Epithelial cell of esophagus (primary cell): ENCODE data around the gene ABCD3.
"Not testable (repeated sequence)": the region's sequence is repeated elsewhere in the genome, so short reads cannot be mapped to it uniquely, and the experiment has no call there.

ENCODE experiments used
- DNase-seq: peaks from one replicate; pipeline ENCODE4 v3.0.0; 2010; ENCODE audit warnings: low read depth
- H3K4me3 ChIP-seq: 2 replicates; pipeline ENCODE4 v1.5.1; 2011; ENCODE audit warnings: mild to moderate bottlenecking, low read length, control low read depth
- TF ChIP-seq, protein P1 (sequence below): IDR thresholded peaks from 2 replicates; pipeline ENCODE4 v1.5.1; 2011; ENCODE audit warnings: low read depth, mild to moderate bottlenecking, low read length, control low read depth, inconsistent platforms; ENCODE audit not compliant: insufficient read depth; ENCODE audit errors: missing control alignments

The ABCD3 gene

DNA sequence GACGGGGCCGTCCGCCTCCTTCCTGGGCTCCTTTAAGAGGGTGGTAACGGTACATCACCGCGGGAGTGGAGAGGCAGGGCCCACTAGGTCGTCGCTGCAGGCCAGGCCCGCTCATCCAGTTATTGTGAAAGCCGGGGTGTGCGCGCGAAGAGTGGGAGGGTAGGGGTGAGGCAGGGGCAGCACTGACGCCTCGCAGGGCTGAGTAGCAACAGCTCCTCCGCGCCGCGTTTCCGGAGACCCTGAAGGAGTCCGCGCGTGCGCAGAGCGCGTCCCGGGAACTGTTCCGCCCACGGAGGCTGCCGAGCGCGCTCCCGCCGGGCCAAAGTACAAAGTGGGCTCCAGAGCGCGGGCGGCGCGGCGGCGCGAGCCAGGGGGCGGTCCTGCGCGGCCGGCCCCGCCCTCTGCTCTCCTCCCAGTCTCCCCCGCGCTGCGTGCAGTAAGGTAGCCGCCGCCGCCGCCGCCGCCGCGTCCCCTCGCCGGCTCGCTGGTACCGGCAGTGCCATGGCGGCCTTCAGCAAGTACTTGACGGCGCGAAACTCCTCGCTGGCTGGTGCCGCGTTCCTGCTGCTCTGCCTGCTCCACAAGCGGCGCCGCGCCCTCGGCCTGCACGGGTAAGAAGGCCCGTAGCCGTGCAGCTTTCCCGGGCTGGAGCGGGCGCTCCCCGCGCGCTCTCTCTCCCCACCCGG is at the start of gene ABCD3:
ABCD3 (plus strand) TSS at position 412 of the 686 bp plus-strand sequence; CDS start at position 502, 90 bp downstream.
- DNase-seq, result peak; percentile 98
- H3K4me3 ChIP-seq, result peak within 1 kb of the TSS; percentile 89
- TF ChIP-seq, protein P1, sequence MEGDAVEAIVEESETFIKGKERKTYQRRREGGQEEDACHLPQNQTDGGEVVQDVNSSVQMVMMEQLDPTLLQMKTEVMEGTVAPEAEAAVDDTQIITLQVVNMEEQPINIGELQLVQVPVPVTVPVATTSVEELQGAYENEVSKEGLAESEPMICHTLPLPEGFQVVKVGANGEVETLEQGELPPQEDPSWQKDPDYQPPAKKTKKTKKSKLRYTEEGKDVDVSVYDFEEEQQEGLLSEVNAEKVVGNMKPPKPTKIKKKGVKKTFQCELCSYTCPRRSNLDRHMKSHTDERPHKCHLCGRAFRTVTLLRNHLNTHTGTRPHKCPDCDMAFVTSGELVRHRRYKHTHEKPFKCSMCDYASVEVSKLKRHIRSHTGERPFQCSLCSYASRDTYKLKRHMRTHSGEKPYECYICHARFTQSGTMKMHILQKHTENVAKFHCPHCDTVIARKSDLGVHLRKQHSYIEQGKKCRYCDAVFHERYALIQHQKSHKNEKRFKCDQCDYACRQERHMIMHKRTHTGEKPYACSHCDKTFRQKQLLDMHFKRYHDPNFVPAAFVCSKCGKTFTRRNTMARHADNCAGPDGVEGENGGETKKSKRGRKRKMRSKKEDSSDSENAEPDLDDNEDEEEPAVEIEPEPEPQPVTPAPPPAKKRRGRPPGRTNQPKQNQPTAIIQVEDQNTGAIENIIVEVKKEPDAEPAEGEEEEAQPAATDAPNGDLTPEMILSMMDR, result no peak

DNA sequence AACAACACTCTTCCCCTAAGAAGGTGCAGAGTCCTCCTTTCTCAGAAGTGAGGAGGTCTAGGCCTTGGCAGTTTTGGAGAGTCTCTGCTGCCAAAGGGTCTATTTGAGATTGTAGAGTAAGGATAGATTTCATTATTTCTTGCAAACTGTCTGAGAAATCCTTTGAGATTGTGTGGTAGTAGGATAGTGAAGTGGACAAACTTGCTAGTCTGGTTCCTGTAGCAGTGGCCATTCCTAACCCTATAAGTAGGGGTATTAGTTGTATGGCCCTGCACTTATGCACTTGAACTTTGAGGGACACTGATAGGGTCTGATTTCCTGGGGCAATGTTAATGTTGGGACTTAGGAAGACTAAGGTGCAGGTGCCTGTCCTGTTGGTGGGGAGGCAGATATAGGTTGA is 45.4 kb upstream of the ABCD3 start:
- DNase-seq, result peak; percentile 28
- not testable (repeated sequence) for H3K4me3 ChIP-seq

- H3K4me3 ChIP-seq, DNase-seq: not testable (repeated sequence)
These were observed 44.9 kb upstream of the ABCD3 start for GRCh38 chr1:94373311-94373710.

- peak; percentile 47 for DNase-seq
- not testable (repeated sequence) for H3K4me3 ChIP-seq
These were observed 42.5 kb upstream of the ABCD3 start for GRCh38 chr1:94375666-94376065.

GRCh38 chr1:94378493-94378892 is 39.7 kb upstream of the ABCD3 start:
- not testable (repeated sequence) for H3K4me3 ChIP-seq, DNase-seq

DNA sequence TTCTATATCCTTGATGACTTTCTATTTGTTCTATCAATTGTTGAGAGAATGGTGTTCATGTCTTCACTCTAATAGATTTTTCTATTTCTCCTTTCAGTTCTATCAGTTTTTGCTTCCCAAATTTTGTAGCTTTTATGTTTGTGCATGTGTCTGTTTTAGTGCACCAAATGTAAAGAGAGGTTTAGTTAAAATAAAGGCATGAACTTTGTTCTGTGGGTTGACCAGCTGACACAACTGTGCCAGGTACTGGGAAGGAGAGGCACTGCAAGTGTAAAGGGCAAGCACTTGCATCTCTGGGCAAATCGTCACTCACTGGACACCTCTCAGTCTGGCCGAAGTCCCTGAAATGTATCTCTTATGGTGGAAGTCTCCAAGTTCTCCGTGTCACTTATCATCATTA is 38.6 kb upstream of the ABCD3 start:
- no peak overlapping the region for H3K4me3 ChIP-seq
- TF ChIP-seq, protein P1, result no peak
- DNase-seq, result no peak

GRCh38 chr1:94382201-94382600 is 36.0 kb upstream of the ABCD3 start:
- H3K4me3 ChIP-seq, result no peak overlapping the region
- TF ChIP-seq, protein P1, result no peak
- DNase-seq, result peak; percentile 64

DNA sequence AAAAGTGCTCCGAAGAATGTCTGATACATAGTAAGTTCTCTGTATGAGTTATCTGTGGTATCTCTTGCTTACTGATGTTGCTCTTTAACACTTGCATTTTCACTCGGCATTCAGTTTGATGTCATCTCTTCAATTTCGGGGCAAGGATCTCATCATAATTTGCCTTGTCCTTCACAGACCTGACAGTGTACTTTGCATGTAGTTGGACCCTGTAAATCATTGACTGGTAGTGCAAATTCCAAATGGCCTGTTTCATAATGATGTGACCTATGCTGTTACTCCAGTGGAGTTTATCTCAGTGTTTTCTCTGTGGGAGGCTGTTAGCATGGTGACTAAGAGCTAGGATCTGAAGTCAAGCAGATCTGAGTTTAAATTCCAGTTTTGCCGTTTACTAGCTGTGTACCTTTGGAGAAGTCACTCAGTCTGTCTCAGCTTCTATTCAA is 34.2 kb upstream of the ABCD3 start:
- H3K4me3 ChIP-seq, result no peak overlapping the region
- TF ChIP-seq, protein P1, result no peak
- DNase-seq, result peak; percentile 5

GRCh38 chr1:94384485-94385265 is 33.5 kb upstream of the ABCD3 start:
- no peak for DNase-seq
- no peak overlapping the region for H3K4me3 ChIP-seq
- TF ChIP-seq, protein P1, result no peak
